ENCODE measurements around the gene SRRM5. TPM values are rescaled to one million over a fixed set of nuclear protein-coding genes. Genes with fewer than 3 reads are reported as not detected.
"Not testable (repeated sequence)": the region's sequence is repeated elsewhere in the genome, so short reads cannot be mapped to it uniquely, and the experiment has no call there.

Gene SRRM5
- total and polyA plus RNA-seq, 10 donors, result 0.26 to 0.94 (median 0.46) TPM

DNA sequence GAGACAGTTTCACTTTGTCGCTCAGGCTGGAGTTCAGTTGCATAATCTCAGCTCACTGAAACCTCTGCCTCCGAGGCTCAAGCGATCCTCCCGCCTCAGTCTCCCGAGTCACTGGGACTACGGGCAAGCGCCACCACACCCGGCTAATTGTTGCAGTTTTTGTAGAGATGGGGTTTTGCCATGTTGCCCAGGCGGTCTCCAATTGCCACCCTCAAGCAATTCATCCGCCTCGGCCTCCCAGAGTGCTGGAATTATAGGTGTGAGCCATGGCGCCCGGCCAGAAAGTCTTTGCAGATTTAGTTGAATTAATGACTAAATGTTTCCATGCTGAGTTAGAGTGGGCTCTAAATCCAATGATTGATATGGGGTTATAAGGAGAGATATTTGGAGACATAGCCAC, 32.3 kb downstream of the SRRM5 start:
- Histone ChIP-seq H3K27me3 (replicated peaks in 1 of 7) (peaks cover 0 to 26% (median 9%) of the 10 kb centered on the region in 7 donors), H3K27ac (no peak overlapping the region), H3K4me3 (no peak overlapping the region), H3K36me3 (peaks cover 0 to 36% (median 12%) of the 10 kb centered on the region in 6 donors), H3K4me1 (peaks cover 0 to 12% (median 9%) of the 10 kb centered on the region in 6 donors), H3K9me3 (peaks cover 0 to 5% (median 0%) of the 10 kb centered on the region in 8 donors)
- TF ChIP-seq POLR2AphosphoS5 (IDR thresholded peaks at IDR 0.05) (no peak), POLR2A (IDR thresholded peaks at IDR 0.05) (no peak)
- TF ChIP-seq, protein P1, sequence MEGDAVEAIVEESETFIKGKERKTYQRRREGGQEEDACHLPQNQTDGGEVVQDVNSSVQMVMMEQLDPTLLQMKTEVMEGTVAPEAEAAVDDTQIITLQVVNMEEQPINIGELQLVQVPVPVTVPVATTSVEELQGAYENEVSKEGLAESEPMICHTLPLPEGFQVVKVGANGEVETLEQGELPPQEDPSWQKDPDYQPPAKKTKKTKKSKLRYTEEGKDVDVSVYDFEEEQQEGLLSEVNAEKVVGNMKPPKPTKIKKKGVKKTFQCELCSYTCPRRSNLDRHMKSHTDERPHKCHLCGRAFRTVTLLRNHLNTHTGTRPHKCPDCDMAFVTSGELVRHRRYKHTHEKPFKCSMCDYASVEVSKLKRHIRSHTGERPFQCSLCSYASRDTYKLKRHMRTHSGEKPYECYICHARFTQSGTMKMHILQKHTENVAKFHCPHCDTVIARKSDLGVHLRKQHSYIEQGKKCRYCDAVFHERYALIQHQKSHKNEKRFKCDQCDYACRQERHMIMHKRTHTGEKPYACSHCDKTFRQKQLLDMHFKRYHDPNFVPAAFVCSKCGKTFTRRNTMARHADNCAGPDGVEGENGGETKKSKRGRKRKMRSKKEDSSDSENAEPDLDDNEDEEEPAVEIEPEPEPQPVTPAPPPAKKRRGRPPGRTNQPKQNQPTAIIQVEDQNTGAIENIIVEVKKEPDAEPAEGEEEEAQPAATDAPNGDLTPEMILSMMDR (IDR thresholded peaks at IDR 0.05 in 8 of 11, conservative IDR thresholded peaks at IDR 0.05 in 3 of 11), result no peak
- DNase-seq, result no peak
- intact Hi-C loops (cut with DNase I; ENCODE audit: low total_unique reads), result no loop called here
- WGBS, 5 donors, result 79 to 90% (median 85%) methylated on average over 13 of the region's 13 CpGs

DNA sequence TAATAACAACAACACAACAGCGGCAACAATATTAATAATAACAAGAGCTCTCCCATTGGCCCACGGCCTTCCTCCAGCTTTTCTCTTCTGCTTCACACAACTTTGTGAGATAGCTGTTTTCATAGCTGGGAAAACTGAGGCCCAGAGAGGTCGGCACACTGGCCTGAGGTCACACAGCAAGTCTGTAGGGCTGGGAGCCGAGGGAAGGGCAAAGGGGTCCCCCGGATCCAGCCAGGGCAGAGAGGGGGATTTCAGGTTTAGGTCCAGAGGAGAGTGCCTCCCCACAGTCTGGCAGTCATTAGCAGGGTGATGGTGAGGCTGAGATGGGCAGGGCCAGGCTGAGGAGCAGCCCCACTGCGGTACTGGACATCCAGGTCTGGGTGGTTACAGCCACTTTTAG, 36.7 kb downstream of the SRRM5 start:
- Histone ChIP-seq H3K9me3 (peaks cover 0 to 5% (median 0%) of the 10 kb centered on the region in 8 donors), H3K36me3 (peaks cover 0 to 81% (median 32%) of the 10 kb centered on the region in 6 donors), H3K4me1 (peaks cover 0 to 11% (median 5%) of the 10 kb centered on the region in 6 donors), H3K4me3 (no peak overlapping the region), H3K27me3 (replicated peaks in 1 of 7) (no peaks in the 10 kb centered on the region), H3K27ac (no peak overlapping the region)
- intact Hi-C loops (cut with DNase I; ENCODE audit: low total_unique reads), result no loop called here
- DNase-seq, result no peak
- WGBS, 5 donors, result 88 to 95% (median 93%) methylated on average over 6 of the region's 6 CpGs
- no peak for TF ChIP-seq POLR2AphosphoS5 (IDR thresholded peaks at IDR 0.05)
- TF ChIP-seq, protein P1 (IDR thresholded peaks at IDR 0.05 in 8 of 11, conservative IDR thresholded peaks at IDR 0.05 in 3 of 11), result no peak
- no peak for TF ChIP-seq POLR2A (IDR thresholded peaks at IDR 0.05)

GRCh38 chr19:43649514-43649913, 37.6 kb downstream of the SRRM5 start:
- Histone ChIP-seq H3K36me3 (peaks cover 0 to 90% (median 36%) of the 10 kb centered on the region in 6 donors), H3K4me3 (no peak overlapping the region), H3K9me3 (peaks cover 0 to 5% (median 0%) of the 10 kb centered on the region in 8 donors), H3K27me3 (replicated peaks in 1 of 7) (no peaks in the 10 kb centered on the region), H3K27ac (no peak overlapping the region), H3K4me1 (peaks cover 0 to 11% (median 5%) of the 10 kb centered on the region in 6 donors)
- TF ChIP-seq, protein P1 (IDR thresholded peaks at IDR 0.05 in 8 of 11, conservative IDR thresholded peaks at IDR 0.05 in 3 of 11), result no peak
- TF ChIP-seq POLR2AphosphoS5 (IDR thresholded peaks at IDR 0.05) (no peak), POLR2A (IDR thresholded peaks at IDR 0.05) (no peak)
- intact Hi-C loops (cut with DNase I; ENCODE audit: low total_unique reads), result no loop called here
- no peak for DNase-seq
- WGBS, 5 donors, result 69 to 89% (median 81%) methylated on average over 2 of the region's 2 CpGs

- H3K4me3 ChIP-seq; H3K27me3 ChIP-seq (replicated peaks in 1 of 7); H3K9me3 ChIP-seq; intact Hi-C loops (cut with DNase I; ENCODE audit: low total_unique reads); H3K27ac ChIP-seq; DNase-seq: not testable (repeated sequence)
- peaks cover 0 to 11% (median 5%) of the 10 kb centered on the region in 6 donors for H3K4me1 ChIP-seq
- WGBS, 5 donors, result 92 to 96% (median 95%) methylated on average over 7 of the region's 7 CpGs
- H3K36me3 ChIP-seq, result peaks cover 0 to 97% (median 43%) of the 10 kb centered on the region in 6 donors
Measured at GRCh38 chr19:43650276-43650675, 38.4 kb downstream of the SRRM5 start.
